Transverse colon (tissue), 4 donors: ENCODE data around the gene KLF13.
A peak's percentile ranks its signal among the peaks of the same experiment; 100 is the strongest.

ENCODE experiments used
- CTCF ChIP-seq, 5 experiments: fragments of 200-600 bp in 3 of 5; fragments of 450-650 bp in 2 of 5; sonication (generic) in 3 of 5; IDR thresholded peaks; 1 replicate in 2 of 5; 2 replicates in 3 of 5; pipeline ENCODE4 v1.5.1; 2016 to 2017; ENCODE audit warnings: antibody characterized with exemption in 5 of 5, inconsistent platforms in 3 of 5, mild to moderate bottlenecking in 2 of 5, moderate library complexity in 1 of 5
- POLR2A ChIP-seq: fragments of 450-650 bp; IDR thresholded peaks from one replicate; pipeline ENCODE4 v1.6.1; 2016; ENCODE audit warnings: antibody characterized with exemption, mild to moderate bottlenecking, moderate library complexity
- POLR2AphosphoS5 ChIP-seq, 3 donors: sonication (generic); formaldehyde crosslinking; IDR thresholded peaks; one replicate each; pipeline ENCODE4 v1.6.1; 2016; ENCODE audit warnings: antibody characterized with exemption in 3 of 3

DNA sequence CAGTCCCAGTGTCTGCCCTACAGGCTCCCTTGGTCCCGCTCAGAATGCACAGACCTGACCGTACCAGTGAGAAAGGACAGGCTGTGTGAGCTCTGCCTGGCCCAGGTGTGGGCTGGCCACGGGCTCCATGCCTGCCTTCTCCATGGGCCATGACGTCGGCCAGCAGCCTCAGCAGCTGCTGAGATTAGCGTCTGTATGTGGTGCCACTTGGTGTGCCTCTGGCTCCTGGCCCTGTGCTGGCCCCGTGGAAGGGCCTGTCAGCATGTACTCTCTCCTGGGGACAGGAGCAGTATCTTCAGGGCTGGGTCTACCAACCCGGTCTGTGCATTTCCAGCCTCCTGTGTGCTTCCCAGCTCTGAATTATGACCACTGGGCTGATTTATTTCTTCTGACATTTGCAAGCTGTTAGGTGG lies 25.7 kb downstream of the KLF13 start:
- TF ChIP-seq POLR2AphosphoS5 (IDR thresholded peaks at IDR 0.05): peak; percentile 22 to 39 (median 37)
- no peak for TF ChIP-seq CTCF (IDR thresholded peaks at IDR 0.05)
- no peak for TF ChIP-seq POLR2A
